Keratinocyte (primary cell): Measurements from ENCODE around the gene TMEM94.

Source experiments
- CTCF ChIP-seq, 3 experiments: IDR thresholded peaks in 1 of 3; conservative IDR thresholded peaks in 1 of 3; optimal IDR thresholded peaks in 1 of 3; 2 replicates in 2 of 3; 3 replicates in 1 of 3; pipeline versions ENCODE3 to v1.5.1; 2011; ENCODE audit warnings: low read length in 3 of 3, mild to moderate bottlenecking in 3 of 3, moderate library complexity in 2 of 3, control low read depth in 1 of 3, inconsistent platforms in 1 of 3; ENCODE audit not compliant: insufficient read depth in 2 of 3; ENCODE audit errors: extremely low read depth in 1 of 3
- EZH2 ChIP-seq: IDR thresholded peaks from one replicate; pipeline ENCODE4 v1.6.1; 2012; ENCODE audit warnings: inconsistent platforms, mild to moderate bottlenecking, low read length, moderate library complexity

DNA sequence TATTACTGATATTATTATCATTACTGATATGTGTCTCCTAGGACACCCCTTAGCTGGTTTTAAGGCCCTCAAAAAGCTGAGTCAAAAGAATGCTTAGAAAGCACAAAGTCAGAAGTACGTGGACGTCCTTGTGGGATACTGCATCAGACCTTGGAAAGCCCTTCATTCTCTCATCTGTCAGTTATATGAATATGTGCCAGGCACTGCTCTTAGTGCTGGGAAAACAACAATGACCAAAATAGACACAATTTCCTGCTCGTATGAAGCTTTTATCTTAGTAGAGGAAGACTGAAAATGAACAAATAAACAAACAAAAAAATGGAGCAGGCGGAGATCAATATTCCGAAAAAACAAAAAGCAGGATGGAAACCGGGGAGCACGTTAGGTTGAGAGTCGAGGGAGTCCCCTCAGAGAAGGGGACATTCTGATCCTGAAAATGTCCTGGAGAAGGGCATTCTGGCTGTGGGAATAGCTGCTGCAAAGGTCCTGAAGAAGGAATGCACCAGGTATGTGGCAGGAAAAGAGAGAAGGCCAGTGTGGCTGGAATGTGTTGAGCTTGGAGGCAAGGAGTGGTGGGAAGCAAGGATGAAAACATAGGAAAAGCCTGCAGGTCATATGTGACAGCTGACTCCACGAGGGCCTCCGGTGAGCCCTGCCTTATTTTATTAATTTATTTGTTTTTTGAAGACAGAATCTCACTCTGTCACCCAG lies 15.5 kb upstream of the TMEM94 start:
- TF ChIP-seq CTCF (optimal IDR thresholded peaks at IDR 0.05 in 1 of 3, IDR thresholded peaks at IDR 0.05 in 1 of 3, conservative IDR thresholded peaks at IDR 0.05 in 1 of 3; ENCODE audit: extremely low read depth in 1 of 3, insufficient read depth in 2 of 3, low read length in 3 of 3) (no peak), EZH2 (no peak)
